Ovary (tissue), 10 donors: ENCODE measurements around the gene TVP23B. TPM values are rescaled to one million over a fixed set of nuclear protein-coding genes. Genes with fewer than 3 reads are reported as not detected.
"Not testable (repeated sequence)": the region's sequence is repeated elsewhere in the genome, so short reads cannot be mapped to it uniquely, and the experiment has no call there.

Experiments used
- DNase-seq, 5 donors: peaks; one replicate each; pipeline ENCODE4 v3.0.0-alpha.2; 2019 to 2020
- H3K27ac ChIP-seq, 2 donors: fragments of 200-600 bp; one replicate each; pipeline versions ENCODE4 v1.5.1 to v1.8.0; 2019 to 2022
- H3K27me3 ChIP-seq: fragments of 200-600 bp; one replicate; pipeline ENCODE4 v1.8.0; 2022
- H3K36me3 ChIP-seq: fragments of 200-600 bp; sonication (generic); one replicate; pipeline ENCODE4 v1.5.1; 2019
- H3K4me1 ChIP-seq: one replicate; pipeline ENCODE4 v1.8.1; 2013; ENCODE audit warnings: mild to moderate bottlenecking, moderate library complexity; ENCODE audit not compliant: insufficient read depth
- H3K4me3 ChIP-seq: fragments of 200-600 bp; sonication (generic); one replicate; pipeline ENCODE4 v1.5.1; 2017
- H3K9me3 ChIP-seq, 2 donors: fragments of 200-600 bp in 1 of 2; sonication (generic) in 1 of 2; one replicate each; pipeline versions ENCODE4 v1.5.1 to v1.8.1; 2013 to 2019; ENCODE audit warnings: mild to moderate bottlenecking in 1 of 2, moderate library complexity in 1 of 2
- POLR2A ChIP-seq: fragments of 450-650 bp; IDR thresholded peaks from one replicate; pipeline ENCODE4 v1.6.1; 2017; ENCODE audit warnings: antibody characterized with exemption, mild to moderate bottlenecking, moderate library complexity
- WGBS, 3 donors: extraction: QIAGEN DNeasy Blood & Tissue Kit in 1 of 3; methylation state at CpG; one replicate each; pipeline versions ENCODE4 v1.1.5 to v1.1.7; 2013 to 2017; 5-methylcytosine and 5-hydroxymethylcytosine counted together
- intact Hi-C, 4 donors: fragments of 100-400 bp; cut with DNase I; formaldehyde crosslinking; loops; one replicate each; pipeline versions ENCODE4 v1.11.0 to v1.15.1; 2022 to 2023
- long read RNA-seq, 3 donors: library from polyadenylated mRNA in 2 of 3; unstranded in 2 of 3; transcript quantifications; one replicate each; pipeline ENCODE4 v2.0.0 and lab custom pipeline, GENCODE V29; 2021 to 2026
- polyA plus RNA-seq, 2 donors: library from polyadenylated mRNA; stranded (reverse); fragments of 200-250 nt in 1 of 2; fragments of 350-450 nt in 1 of 2; fragmentation: Illumina TruSeq in 1 of 2; extraction: RNeasy Lipid Tissue Mini Kit (QIAGEN cat#74804) in 1 of 2; gene quantifications; one replicate each; pipeline ENCODE4 v1.2.3, GENCODE V29; 2013 to 2014
- total RNA-seq, 7 donors: library from RNA; depleted of rRNA in 2 of 7; stranded (reverse); fragments of >200 nt in 2 of 7; fragmentation: NEBNext Ultra II Directional in 3 of 7; extraction: Animal tissue kit (Norgen Biotek cat#: 25700) in 3 of 7; gene quantifications; one replicate each; pipeline versions ENCODE4 v1.1.0 to v1.2.4, GENCODE V29; 2016 to 2023
- donor health status: DM: no; HTN: no; CAD: no; lungs with moderate emphysema.
- donor health status: DM: no; HTN: no; CAD: no.
- donor health status: Bipolar disorder and iron deficiency.
- donor health status: DM: yes; HTN: yes; CAD: no.
- donor health status: DM: no; HTN: no; CAD: no.
- donor health status: DM: yes; HTN: yes; CAD: no.

The TVP23B gene
- total RNA-seq: 10 to 100 TPM; 30.4 to 44.7 (median 33.5) TPM
- 10 to 100 TPM; 27.0 to 31.5 TPM for polyA plus RNA-seq
- long read RNA-seq, donor 1, transcript TVP23B-201 (7 exons, 2,064 nt): major isoform, 166 of 195 reads
- long read RNA-seq, donor 1, transcript TVP23B-204 (6 exons, 718 nt): minor isoform, 6 of 195 reads
- long read RNA-seq, donor 1, partial matches to known transcripts: 18 of 195 reads
- long read RNA-seq, donor 1, other reads (novel, unspliced or antisense): 3 of 195 reads
- long read RNA-seq, donor 2, transcript TVP23B-201 (7 exons, 2,064 nt): major isoform, 46 of 58 reads
- long read RNA-seq, donor 2, partial matches to known transcripts: 7 of 58 reads
- long read RNA-seq, donor 2, other reads (novel, unspliced or antisense): 0 of 58 reads
- long read RNA-seq, donor 3, transcript TVP23B-201 (7 exons, 2,064 nt): major isoform, 54 of 60 reads
- long read RNA-seq, donor 3, partial matches to known transcripts: 2 of 60 reads
- long read RNA-seq, donor 3, other reads (novel, unspliced or antisense): 3 of 60 reads

DNA sequence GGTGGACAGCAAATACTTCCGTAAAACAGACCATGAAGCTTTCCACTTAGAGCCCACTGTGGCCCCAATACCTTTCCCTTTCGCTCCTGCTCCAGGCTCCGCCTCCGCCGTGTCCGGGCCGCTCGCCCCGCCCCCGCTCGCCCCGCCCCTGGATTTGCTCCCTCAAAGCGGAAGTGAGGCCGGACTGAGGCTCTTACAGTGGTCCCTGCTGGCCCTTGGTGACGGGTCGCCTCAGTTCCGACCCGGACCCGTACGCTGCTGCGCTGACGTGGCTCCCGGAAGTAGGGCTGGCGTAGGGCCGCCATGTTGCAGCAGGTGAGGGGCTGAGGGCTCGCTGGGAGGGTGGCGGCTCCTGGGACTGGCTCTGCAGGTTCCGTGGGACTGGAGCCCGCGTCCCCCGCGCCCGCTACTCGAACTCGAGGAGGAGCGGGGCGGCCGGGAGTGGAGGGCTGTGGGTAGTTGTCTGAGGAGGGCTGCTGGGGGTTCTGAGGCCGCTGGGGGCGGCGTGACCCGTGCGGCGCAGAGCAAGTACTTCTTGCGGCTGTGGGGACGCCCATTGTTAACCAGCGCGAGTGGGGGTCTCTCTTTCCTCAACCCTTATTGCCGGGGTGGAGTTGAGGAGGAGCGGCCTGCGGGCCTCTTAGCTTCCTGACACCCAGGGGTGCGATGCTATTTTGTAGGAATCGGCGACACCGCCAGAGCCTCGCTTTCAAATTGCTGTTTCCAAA is at the start of gene TVP23B:
TSS of gene TVP23B (plus strand) at position 193 of the 728 bp plus-strand sequence. CDS start at position 304, 111 bp downstream.
- 0 to 1% (median 0%) methylated on average over 21 to 56 of the region's 56 CpGs for WGBS, 3 donors
- Histone ChIP-seq H3K27ac (peak within 1 kb of the TSS in 1 of 2 donors; percentile 81), H3K4me3 (peak within 1 kb of the TSS; percentile 57)
- H3K4me1 ChIP-seq, intact Hi-C loops, H3K36me3 ChIP-seq, H3K27me3 ChIP-seq, H3K9me3 ChIP-seq: not testable (repeated sequence)
- peak; percentile 96 to 98 (median 97) for DNase-seq
- peak; percentile 80 for TF ChIP-seq POLR2A

- DNase-seq, H3K27me3 ChIP-seq, H3K4me1 ChIP-seq, H3K36me3 ChIP-seq, H3K27ac ChIP-seq, intact Hi-C loops, H3K9me3 ChIP-seq, H3K4me3 ChIP-seq: not testable (repeated sequence)
- WGBS, 3 donors: 77 to 88% (median 83%) methylated on average over 1 of the region's 1 CpG
Measured at GRCh38 chr17:18732438-18732837, 48.5 kb upstream of the TVP23B start.

DNA sequence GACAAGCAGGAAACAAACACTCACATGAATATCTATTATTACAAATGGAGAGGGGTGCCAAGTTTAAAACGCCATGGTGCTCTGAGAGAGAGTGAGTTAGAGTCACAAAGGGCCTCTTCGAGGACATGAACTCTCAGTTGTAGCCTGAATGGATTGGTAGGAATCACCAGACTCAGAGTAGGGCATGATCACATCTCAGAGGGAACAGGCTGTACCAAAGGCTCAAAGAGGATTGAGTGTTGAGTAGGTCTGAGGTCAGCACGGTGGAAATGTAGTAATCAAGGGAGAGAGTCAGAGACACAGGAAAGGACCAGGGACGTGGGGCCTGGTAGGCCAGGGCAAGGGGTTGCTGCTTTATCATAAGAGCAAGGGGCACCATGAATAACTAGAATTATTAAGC is 47.6 kb upstream of the TVP23B start:
- intact Hi-C loops, H3K9me3 ChIP-seq, H3K27ac ChIP-seq, H3K4me1 ChIP-seq, DNase-seq, H3K4me3 ChIP-seq, H3K27me3 ChIP-seq, H3K36me3 ChIP-seq: not testable (repeated sequence)
- WGBS, 3 donors: 69 to 75% (median 72%) methylated on average over 4 of the region's 4 CpGs

DNA sequence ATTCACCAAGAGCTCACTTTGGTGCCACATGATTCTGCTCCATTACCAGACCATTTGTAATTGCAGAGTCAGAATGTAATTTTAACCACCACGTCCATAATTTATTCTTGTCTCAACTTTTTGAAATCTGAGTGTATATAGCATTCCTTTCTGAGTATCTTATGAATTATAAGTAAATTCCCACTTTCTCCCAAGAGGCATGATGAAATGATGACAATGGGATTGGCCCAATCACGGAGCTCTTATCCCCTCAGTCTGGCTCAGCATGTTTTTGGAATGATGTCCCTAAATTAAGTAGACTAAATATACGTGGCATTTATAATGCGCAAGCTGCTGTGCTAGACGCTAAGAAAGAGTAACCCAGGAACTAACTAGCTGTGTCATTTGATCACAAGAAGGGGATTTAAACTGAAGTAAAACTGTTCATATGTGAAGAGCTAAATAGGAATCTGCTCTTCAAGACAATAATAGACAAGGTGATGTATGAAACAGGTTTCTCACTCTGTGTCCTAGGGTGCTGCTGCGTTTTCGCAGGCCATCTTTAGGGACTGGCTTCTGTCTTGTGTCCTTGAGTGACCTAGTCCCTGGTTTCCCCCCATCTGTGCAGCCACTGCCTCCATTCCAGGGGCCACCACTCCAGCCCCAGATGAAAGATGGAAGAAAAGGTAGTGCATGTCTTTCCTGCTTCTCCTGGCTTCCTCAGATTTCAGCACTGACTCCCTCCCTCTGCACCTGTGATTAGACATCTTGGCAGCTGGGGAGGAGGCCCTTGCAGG is 41.2 kb upstream of the TVP23B start:
- intact Hi-C loops, H3K4me1 ChIP-seq, H3K36me3 ChIP-seq, H3K27ac ChIP-seq, H3K9me3 ChIP-seq, H3K4me3 ChIP-seq, H3K27me3 ChIP-seq, DNase-seq: not testable (repeated sequence)
- WGBS, 3 donors: 76 to 80% (median 76%) methylated on average over 7 of the region's 7 CpGs

- H3K27ac ChIP-seq, H3K9me3 ChIP-seq, H3K27me3 ChIP-seq, DNase-seq, H3K4me3 ChIP-seq, H3K4me1 ChIP-seq, intact Hi-C loops, H3K36me3 ChIP-seq: not testable (repeated sequence)
- 63 to 85% (median 73%) methylated on average over 2 to 4 of the region's 6 CpGs for WGBS, 3 donors
Measured at GRCh38 chr17:18741228-18741627, 39.8 kb upstream of the TVP23B start.

DNA sequence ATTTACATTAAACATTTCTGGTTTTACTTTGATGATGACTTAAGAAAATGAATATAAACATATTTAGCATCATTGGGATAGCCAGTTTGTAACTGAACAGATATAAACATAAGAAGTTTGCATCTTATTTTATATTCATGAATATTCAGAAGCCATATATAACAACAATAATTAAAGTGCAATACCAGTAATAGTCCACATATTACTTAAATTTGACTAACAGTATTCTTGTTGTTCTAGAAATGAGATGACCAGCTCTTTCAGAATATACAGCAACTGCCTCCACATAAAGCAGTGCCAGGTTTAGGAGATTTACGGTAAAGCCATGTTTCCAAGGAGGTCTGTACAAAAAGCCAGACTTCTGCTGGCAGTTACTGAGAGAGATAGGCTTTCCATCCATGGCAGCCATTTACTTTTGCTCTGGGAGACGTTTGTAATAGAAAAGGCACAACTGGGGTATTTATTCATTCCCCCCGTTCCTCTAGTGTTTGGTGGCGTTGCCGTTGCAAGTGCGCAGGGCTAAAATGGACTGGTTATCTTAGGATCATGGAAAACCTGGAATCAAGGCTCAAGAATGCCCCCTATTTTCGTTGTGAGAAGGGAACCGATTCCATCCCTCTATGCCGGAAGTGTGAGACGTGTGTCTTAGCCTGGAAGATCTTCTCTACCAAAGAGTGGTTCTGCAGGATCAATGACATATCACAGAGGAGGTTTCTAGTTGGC is 37.1 kb upstream of the TVP23B start, which contains the start of gene FBXW10:
TSS of gene FBXW10 (plus strand) at position 356 of the 723 bp plus-strand sequence. CDS start at position 547, 191 bp downstream.
- H3K27ac ChIP-seq, DNase-seq, H3K36me3 ChIP-seq, H3K4me1 ChIP-seq, intact Hi-C loops, H3K27me3 ChIP-seq, H3K4me3 ChIP-seq, H3K9me3 ChIP-seq: not testable (repeated sequence)
- WGBS, 3 donors: 1 to 12% (median 3%) methylated on average over 8 to 9 of the region's 10 CpGs

DNA sequence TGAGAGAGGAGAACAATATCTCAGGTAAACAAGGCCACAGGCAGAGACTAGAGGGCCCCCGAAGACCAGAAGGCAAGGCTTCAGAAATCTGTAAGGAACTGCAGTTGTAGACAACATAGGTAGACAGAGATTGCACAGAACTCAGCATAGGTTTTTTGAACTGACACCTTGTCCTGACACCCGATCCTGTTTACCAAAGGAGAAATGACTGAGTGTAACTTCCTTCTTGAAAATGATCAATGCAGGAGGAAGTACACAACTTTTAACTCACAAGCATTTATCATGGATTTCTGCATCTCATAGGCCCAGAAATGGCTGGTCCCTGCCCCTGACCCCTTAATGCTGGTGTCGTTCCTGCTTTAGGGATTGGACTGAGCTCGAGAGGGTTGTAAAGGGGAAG is 36.3 kb upstream of the TVP23B start:
- H3K4me1 ChIP-seq, DNase-seq, H3K4me3 ChIP-seq, H3K27ac ChIP-seq, H3K9me3 ChIP-seq, H3K27me3 ChIP-seq, intact Hi-C loops, H3K36me3 ChIP-seq: not testable (repeated sequence)
- 60 to 85% (median 69%) methylated on average over 4 of the region's 4 CpGs for WGBS, 3 donors

GRCh38 chr17:18746551-18746950 is 34.4 kb upstream of the TVP23B start:
- H3K27me3 ChIP-seq, H3K27ac ChIP-seq, H3K9me3 ChIP-seq, H3K4me1 ChIP-seq, H3K36me3 ChIP-seq, intact Hi-C loops, DNase-seq, H3K4me3 ChIP-seq: not testable (repeated sequence)
- WGBS, 3 donors: 53 to 76% (median 55%) methylated on average over 3 of the region's 3 CpGs

- H3K27me3 ChIP-seq, H3K4me1 ChIP-seq, H3K4me3 ChIP-seq, H3K9me3 ChIP-seq, H3K27ac ChIP-seq, H3K36me3 ChIP-seq, intact Hi-C loops, DNase-seq: not testable (repeated sequence)
- 15 to 32% (median 17%) methylated on average over 6 of the region's 6 CpGs for WGBS, 3 donors
Measured at GRCh38 chr17:18747501-18747900, 33.5 kb upstream of the TVP23B start.

DNA sequence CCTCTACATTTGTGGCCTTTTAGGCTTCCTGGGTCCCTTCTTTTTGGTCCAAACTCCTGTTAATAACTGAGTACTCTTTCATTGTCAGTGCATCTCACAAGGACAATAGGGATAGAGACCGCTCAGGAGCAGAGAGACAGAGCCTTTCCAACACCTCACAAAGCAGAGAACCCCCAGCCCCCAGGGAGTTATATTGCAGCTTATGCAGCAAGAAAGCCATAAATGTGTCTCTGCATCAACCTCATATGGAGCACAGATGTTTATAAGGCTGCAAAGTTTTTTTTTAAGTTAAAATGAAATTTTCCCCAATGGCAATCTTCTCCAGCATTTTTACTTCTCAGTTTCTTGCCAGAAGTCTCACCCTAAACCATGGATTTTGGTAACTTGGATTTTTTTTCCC is 30.7 kb upstream of the TVP23B start:
- H3K4me1 ChIP-seq, H3K9me3 ChIP-seq, intact Hi-C loops, H3K4me3 ChIP-seq, H3K27ac ChIP-seq, H3K27me3 ChIP-seq, DNase-seq, H3K36me3 ChIP-seq: not testable (repeated sequence)
- 97 to 100% (median 100%) methylated on average over 1 of the region's 1 CpG for WGBS, 3 donors
